ENCODE results near the gene C3orf22.
"Not testable (repeated sequence)": the region's sequence is repeated elsewhere in the genome, so short reads cannot be mapped to it uniquely, and the experiment has no call there.

Gene C3orf22

GRCh38 chr3:126558336-126559071 lies at the start of gene C3orf22:
Gene C3orf22 (minus strand): TSS chr3:126558932. CDS start chr3:126553390, 5,542 bp downstream.
- no peak for DNase-seq (ENCODE audit: low read depth in 2 of 2)

GRCh38 chr3:126607214-126607908 lies 48.6 kb upstream of the C3orf22 start:
- peak in 1 of 2 donors; percentile 4 for DNase-seq (ENCODE audit: low read depth in 2 of 2)

- no peak for DNase-seq (ENCODE audit: low read depth in 2 of 2)
These were observed 47.3 kb upstream of the C3orf22 start for GRCh38 chr3:126606001-126606400.

GRCh38 chr3:126604691-126605090 lies 46.0 kb upstream of the C3orf22 start:
- DNase-seq (ENCODE audit: low read depth in 2 of 2) = no peak

- DNase-seq (ENCODE audit: low read depth in 2 of 2) = no peak
These were observed 40.4 kb upstream of the C3orf22 start for GRCh38 chr3:126599101-126599500.

GRCh38 chr3:126595479-126595878 lies 36.7 kb upstream of the C3orf22 start:
- not testable (repeated sequence) for DNase-seq (ENCODE audit: low read depth in 2 of 2)

GRCh38 chr3:126591515-126591914 lies 32.8 kb upstream of the C3orf22 start:
- not testable (repeated sequence) for DNase-seq (ENCODE audit: low read depth in 2 of 2)

GRCh38 chr3:126582311-126582710 lies 23.6 kb upstream of the C3orf22 start:
- DNase-seq (ENCODE audit: low read depth in 2 of 2) = no peak

GRCh38 chr3:126581569-126581968 lies 22.8 kb upstream of the C3orf22 start:
- no peak for DNase-seq (ENCODE audit: low read depth in 2 of 2)

GRCh38 chr3:126580746-126581145 lies 22.0 kb upstream of the C3orf22 start:
- no peak for DNase-seq (ENCODE audit: low read depth in 2 of 2)

GRCh38 chr3:126578702-126579101 lies 20.0 kb upstream of the C3orf22 start:
- DNase-seq (ENCODE audit: low read depth in 2 of 2) = no peak

- no peak for DNase-seq (ENCODE audit: low read depth in 2 of 2)
These were observed 18.5 kb upstream of the C3orf22 start for GRCh38 chr3:126577261-126577660.

GRCh38 chr3:126573492-126574117 lies 14.9 kb upstream of the C3orf22 start:
- no peak for DNase-seq (ENCODE audit: low read depth in 2 of 2)

- DNase-seq (ENCODE audit: low read depth in 2 of 2) = no peak
These were observed 12.3 kb upstream of the C3orf22 start for GRCh38 chr3:126571078-126571477.

GRCh38 chr3:126570103-126570541 lies 11.4 kb upstream of the C3orf22 start:
- no peak for DNase-seq (ENCODE audit: low read depth in 2 of 2)

- no peak for DNase-seq (ENCODE audit: low read depth in 2 of 2)
These were observed 10.8 kb upstream of the C3orf22 start for GRCh38 chr3:126569390-126569975.

GRCh38 chr3:126568776-126569342 lies 10.1 kb upstream of the C3orf22 start:
- DNase-seq (ENCODE audit: low read depth in 2 of 2) = no peak

- no peak for DNase-seq (ENCODE audit: low read depth in 2 of 2)
These were observed 9.1 kb upstream of the C3orf22 start for GRCh38 chr3:126567696-126568438.

GRCh38 chr3:126562737-126563276 lies 4.1 kb upstream of the C3orf22 start:
- no peak for DNase-seq (ENCODE audit: low read depth in 2 of 2)

- DNase-seq (ENCODE audit: low read depth in 2 of 2) = no peak
These were observed 971 bp downstream of the C3orf22 start for GRCh38 chr3:126557761-126558160.

GRCh38 chr3:126557415-126557745 lies 1.4 kb downstream of the C3orf22 start:
- DNase-seq (ENCODE audit: low read depth in 2 of 2) = no peak

Data from stimulated activated CD8-positive, alpha-beta memory T cell treated with anti-CD3 and anti-CD28 coated beads, Interleukin-2, amount 100 ng/mL, for 1 hour (primary cell).